Activated T-cell treated with anti-CD3 and anti-CD28 coated beads for 4 hours (primary cell): Measurements from ENCODE around the gene OR1F1.

ENCODE experiments used
- DNase-seq: peaks from one replicate; pipeline ENCODE4 v3.0.0-alpha.2; 2020

Gene OR1F1

GRCh38 chr16:3207086-3207953 is 19.3 kb downstream of the OR1F1 start:
- no peak for DNase-seq

- no peak for DNase-seq
Measured at GRCh38 chr16:3212006-3212405, 24.0 kb downstream of the OR1F1 start.

GRCh38 chr16:3212567-3212966 is 24.6 kb downstream of the OR1F1 start:
- no peak for DNase-seq

GRCh38 chr16:3214904-3215600 is 27.0 kb downstream of the OR1F1 start:
- no peak for DNase-seq

GRCh38 chr16:3215601-3216262 is 27.7 kb downstream of the OR1F1 start:
- DNase-seq = no peak

- DNase-seq = no peak
Measured at GRCh38 chr16:3216263-3216640, 28.2 kb downstream of the OR1F1 start.

GRCh38 chr16:3220839-3221238 is 32.8 kb downstream of the OR1F1 start:
- DNase-seq = no peak

- DNase-seq = no peak
Measured at GRCh38 chr16:3223913-3224515, 36.0 kb downstream of the OR1F1 start.

GRCh38 chr16:3234543-3234856 is 46.5 kb downstream of the OR1F1 start:
- no peak for DNase-seq

GRCh38 chr16:3234857-3235561 is 47.0 kb downstream of the OR1F1 start, which contains the start of gene ZNF200:
Gene ZNF200, minus strand, starts transcription at chr16:3235158. Its CDS starts 1,403 bp downstream, at chr16:3233755.
- peak; percentile 87 for DNase-seq

GRCh38 chr16:3235856-3236669 is 48.1 kb downstream of the OR1F1 start:
- DNase-seq = peak; percentile 16

- DNase-seq = no peak
Measured at GRCh38 chr16:3241761-3242160, 53.8 kb downstream of the OR1F1 start.

GRCh38 chr16:3242709-3243108 is 54.7 kb downstream of the OR1F1 start:
- no peak for DNase-seq

GRCh38 chr16:3243882-3244281 is 55.9 kb downstream of the OR1F1 start:
- DNase-seq = no peak

- DNase-seq = no peak
Measured at GRCh38 chr16:3246002-3246401, 58.0 kb downstream of the OR1F1 start.

GRCh38 chr16:3246876-3247275 is 58.9 kb downstream of the OR1F1 start:
- no peak for DNase-seq

- DNase-seq = no peak
Measured at GRCh38 chr16:3248596-3248995, 60.6 kb downstream of the OR1F1 start.

GRCh38 chr16:3249020-3249419 is 61.0 kb downstream of the OR1F1 start:
- DNase-seq = no peak

- DNase-seq = no peak
Measured at GRCh38 chr16:3249451-3249850, 61.4 kb downstream of the OR1F1 start.

GRCh38 chr16:3252967-3253366 is 65.0 kb downstream of the OR1F1 start:
- DNase-seq = no peak

GRCh38 chr16:3254309-3254708 is 66.3 kb downstream of the OR1F1 start:
- no peak for DNase-seq
